ENCODE measurements around the gene CD44. TPM values are rescaled to one million over a fixed set of nuclear protein-coding genes. Genes with fewer than 3 reads are reported as not detected.
A peak's percentile ranks its signal among the peaks of the same experiment; 100 is the strongest.

The CD44 gene
- total RNA-seq, 1 donor from 2014 or later = 1,546 TPM

GRCh38 chr11:35153280-35153679, 14.3 kb downstream of the CD44 start:
- ChIA-PET POLR2A (interaction anchor here (3.3 kb wide), 1 partner anchor 13 kb away, joined by 14 read pairs; the partner anchor contains the start of gene CD44), CTCF (interaction anchor here (1.2 kb wide), 1 partner anchor 35 kb away, joined by 3 read pairs; no protein-coding TSS in a partner anchor)
- H3K4me1 Mint-ChIP-seq = peaks cover 98% of the 10 kb centered on the region
- DNase-seq = no peak
- no peak for TF ChIP-seq CTCF (IDR thresholded peaks at IDR 0.05)
- no peaks in the 10 kb centered on the region for H3K9me3 Mint-ChIP-seq
- H3K4me3 Mint-ChIP-seq = no peak overlapping the region
- H3K27ac Mint-ChIP-seq = peak overlapping the region; percentile 62
- no peak for ATAC-seq (ENCODE audit: low read depth)
- no peaks in the 10 kb centered on the region for H3K27me3 Mint-ChIP-seq
- H3K36me3 Mint-ChIP-seq (ENCODE audit: low read depth) = peaks cover 96% of the 10 kb centered on the region
- intact Hi-C loops (cut with micrococcal nuclease) = no loop called here

- intact Hi-C loops (cut with micrococcal nuclease) = loop anchor here (1.0 kb wide), 2 partner anchors 7 to 9 kb away; no protein-coding TSS in a partner anchor
- Mint-ChIP-seq H3K27me3 (no peaks in the 10 kb centered on the region), H3K4me1 (peaks cover 98% of the 10 kb centered on the region), H3K9me3 (no peaks in the 10 kb centered on the region), H3K4me3 (peak overlapping the region; percentile 35), H3K36me3 (ENCODE audit: low read depth) (peaks cover 96% of the 10 kb centered on the region), H3K27ac (peak overlapping the region; percentile 50)
- ATAC-seq (ENCODE audit: low read depth) (no peak), DNase-seq (no peak)
- CTCF ChIA-PET = no interaction called here
- TF ChIP-seq CTCF (IDR thresholded peaks at IDR 0.05) = no peak
- POLR2A ChIA-PET = interaction anchor here (0.8 to 3.3 kb wide), 8 partner anchors 10 to 148 kb away, joined by 3 to 14 read pairs (median 4); partner anchors contain the start of gene CD44
These were observed 16.0 kb downstream of the CD44 start for GRCh38 chr11:35154952-35155351.

GRCh38 chr11:35155677-35156076, 16.7 kb downstream of the CD44 start:
- peaks cover 98% of the 10 kb centered on the region for H3K4me1 Mint-ChIP-seq
- CTCF ChIA-PET = interaction anchor here (1.1 kb wide), 1 partner anchor 158 kb away, joined by 4 read pairs; no protein-coding TSS in a partner anchor
- intact Hi-C loops (cut with micrococcal nuclease) = loop anchor here (1.0 kb wide), 1 partner anchor 9 kb away; no protein-coding TSS in a partner anchor
- H3K27ac Mint-ChIP-seq = peak overlapping the region; percentile 53
- TF ChIP-seq CTCF (IDR thresholded peaks at IDR 0.05) = no peak
- H3K27me3 Mint-ChIP-seq = no peaks in the 10 kb centered on the region
- H3K36me3 Mint-ChIP-seq (ENCODE audit: low read depth) = peaks cover 96% of the 10 kb centered on the region
- no peaks in the 10 kb centered on the region for H3K9me3 Mint-ChIP-seq
- peak; percentile 25 for ATAC-seq (ENCODE audit: low read depth)
- H3K4me3 Mint-ChIP-seq = no peak overlapping the region
- DNase-seq = no peak
- POLR2A ChIA-PET = interaction anchor here (0.7 to 3.3 kb wide), 7 partner anchors 9 to 115 kb away, joined by 3 to 14 read pairs (median 4); partner anchors contain the start of gene CD44

GRCh38 chr11:35157814-35158700, 19.1 kb downstream of the CD44 start:
- ATAC-seq (ENCODE audit: low read depth) = no peak
- CTCF ChIA-PET = no interaction called here
- no peak for TF ChIP-seq CTCF (IDR thresholded peaks at IDR 0.05)
- no peak overlapping the region for H3K4me3 Mint-ChIP-seq
- peaks cover 99% of the 10 kb centered on the region for H3K4me1 Mint-ChIP-seq
- H3K36me3 Mint-ChIP-seq (ENCODE audit: low read depth) = peaks cover 96% of the 10 kb centered on the region
- POLR2A ChIA-PET = no interaction called here
- intact Hi-C loops (cut with micrococcal nuclease) = no loop called here
- no peaks in the 10 kb centered on the region for H3K9me3 Mint-ChIP-seq
- no peak for DNase-seq
- H3K27me3 Mint-ChIP-seq = no peaks in the 10 kb centered on the region
- H3K27ac Mint-ChIP-seq = peak overlapping the region; percentile 61
